ENCODE data around the gene HOMER1. TPM values are rescaled to one million over a fixed set of nuclear protein-coding genes. Genes with fewer than 3 reads are reported as not detected.
"Not testable (repeated sequence)": the region's sequence is repeated elsewhere in the genome, so short reads cannot be mapped to it uniquely, and the experiment has no call there.

The HOMER1 gene
- polyA plus RNA-seq, 3 donors = 23.4 to 28.2 (median 25.7) TPM

GRCh38 chr5:79423296-79423695 lies 90.6 kb downstream of the HOMER1 start:
- no peak for DNase-seq (ENCODE audit: low read depth in 3 of 3, low spot score in 2 of 3)

- no peak for DNase-seq (ENCODE audit: low read depth in 3 of 3, low spot score in 2 of 3)
Measured at GRCh38 chr5:79420248-79420647, 93.7 kb downstream of the HOMER1 start.

GRCh38 chr5:79418276-79418675 lies 95.7 kb downstream of the HOMER1 start:
- DNase-seq (ENCODE audit: low read depth in 3 of 3, low spot score in 2 of 3) = no peak

- DNase-seq (ENCODE audit: low read depth in 3 of 3, low spot score in 2 of 3) = no peak
Measured at GRCh38 chr5:79417495-79417894, 96.4 kb downstream of the HOMER1 start.

- DNase-seq (ENCODE audit: low read depth in 3 of 3, low spot score in 2 of 3) = no peak
Measured at GRCh38 chr5:79416499-79416898, 97.4 kb downstream of the HOMER1 start.

GRCh38 chr5:79413112-79413511 lies 100.8 kb downstream of the HOMER1 start:
- no peak for DNase-seq (ENCODE audit: low read depth in 3 of 3, low spot score in 2 of 3)

- no peak for DNase-seq (ENCODE audit: low read depth in 3 of 3, low spot score in 2 of 3)
Measured at GRCh38 chr5:79408028-79408427, 105.9 kb downstream of the HOMER1 start.

GRCh38 chr5:79407591-79407990 lies 106.3 kb downstream of the HOMER1 start:
- no peak for DNase-seq (ENCODE audit: low read depth in 3 of 3, low spot score in 2 of 3)

GRCh38 chr5:79401216-79401615 lies 112.7 kb downstream of the HOMER1 start:
- no peak for DNase-seq (ENCODE audit: low read depth in 3 of 3, low spot score in 2 of 3)

- no peak for DNase-seq (ENCODE audit: low read depth in 3 of 3, low spot score in 2 of 3)
Measured at GRCh38 chr5:79399046-79399445, 114.9 kb downstream of the HOMER1 start.

- no peak for DNase-seq (ENCODE audit: low read depth in 3 of 3, low spot score in 2 of 3)
Measured at GRCh38 chr5:79397080-79397479, 116.9 kb downstream of the HOMER1 start.

GRCh38 chr5:79396265-79396664 lies 117.7 kb downstream of the HOMER1 start:
- DNase-seq (ENCODE audit: low read depth in 3 of 3, low spot score in 2 of 3) = no peak

GRCh38 chr5:79395296-79395695 lies 118.6 kb downstream of the HOMER1 start:
- DNase-seq (ENCODE audit: low read depth in 3 of 3, low spot score in 2 of 3) = no peak

GRCh38 chr5:79392776-79393175 lies 121.2 kb downstream of the HOMER1 start:
- no peak for DNase-seq (ENCODE audit: low read depth in 3 of 3, low spot score in 2 of 3)

- no peak for DNase-seq (ENCODE audit: low read depth in 3 of 3, low spot score in 2 of 3)
Measured at GRCh38 chr5:79386679-79387078, 127.3 kb downstream of the HOMER1 start.

- DNase-seq (ENCODE audit: low read depth in 3 of 3, low spot score in 2 of 3) = not testable (repeated sequence)
Measured at GRCh38 chr5:79385126-79385525, 128.8 kb downstream of the HOMER1 start.

GRCh38 chr5:79378510-79379186 lies 135.3 kb downstream of the HOMER1 start:
- DNase-seq (ENCODE audit: low read depth in 3 of 3, low spot score in 2 of 3) = no peak

- no peak for DNase-seq (ENCODE audit: low read depth in 3 of 3, low spot score in 2 of 3)
Measured at GRCh38 chr5:79357398-79357797, 156.5 kb downstream of the HOMER1 start.

GRCh38 chr5:79349881-79350280 lies 164.1 kb downstream of the HOMER1 start:
- no peak for DNase-seq (ENCODE audit: low read depth in 3 of 3, low spot score in 2 of 3)

GRCh38 chr5:79349047-79349446 lies 164.9 kb downstream of the HOMER1 start:
- DNase-seq (ENCODE audit: low read depth in 3 of 3, low spot score in 2 of 3) = no peak

- DNase-seq (ENCODE audit: low read depth in 3 of 3, low spot score in 2 of 3) = no peak
Measured at GRCh38 chr5:79346420-79346824, 167.5 kb downstream of the HOMER1 start.

- DNase-seq (ENCODE audit: low read depth in 3 of 3, low spot score in 2 of 3) = no peak
Measured at GRCh38 chr5:79333852-79334557, 179.9 kb downstream of the HOMER1 start.

Measured in right renal cortex interstitium (tissue), 3 donors.